Suprapubic skin (tissue), 4 donors: Measurements from ENCODE around the gene IL4R. TPM values are rescaled to one million over a fixed set of nuclear protein-coding genes. Genes with fewer than 3 reads are reported as not detected.

Experiments
- DNase-seq, 2 donors: peaks; one replicate each; pipeline ENCODE4 v3.0.0-alpha.2; 2019; ENCODE audit warnings: low spot score in 2 of 2
- H3K27ac ChIP-seq: fragments of 200-600 bp; sonication (generic); one replicate; pipeline ENCODE4 v1.5.1; 2019
- H3K27me3 ChIP-seq: fragments of 200-600 bp; sonication (generic); one replicate; pipeline ENCODE4 v1.5.1; 2019
- H3K36me3 ChIP-seq: fragments of 200-600 bp; sonication (generic); one replicate; pipeline ENCODE4 v1.5.1; 2019
- H3K4me1 ChIP-seq: fragments of 200-600 bp; sonication (generic); one replicate; pipeline ENCODE4 v1.5.1; 2019
- H3K4me3 ChIP-seq: fragments of 200-600 bp; sonication (generic); one replicate; pipeline ENCODE4 v1.5.1; 2019; ENCODE audit warnings: mild to moderate bottlenecking
- H3K9me3 ChIP-seq: fragments of 200-600 bp; sonication (generic); one replicate; pipeline ENCODE4 v1.5.1; 2019
- EP300 ChIP-seq: sonication (generic); formaldehyde crosslinking; IDR thresholded peaks from one replicate; pipeline ENCODE4 v1.6.1; 2017; ENCODE audit warnings: antibody characterized with exemption
- POLR2A ChIP-seq, 2 donors: fragments of 450-650 bp; IDR thresholded peaks; one replicate each; pipeline ENCODE4 v1.6.1; 2017; ENCODE audit warnings: antibody characterized with exemption in 2 of 2, mild to moderate bottlenecking in 2 of 2, moderate library complexity in 2 of 2
- POLR2AphosphoS5 ChIP-seq, 3 donors: sonication (generic); formaldehyde crosslinking; IDR thresholded peaks; one replicate each; pipeline ENCODE4 v1.6.1; 2017; ENCODE audit warnings: antibody characterized with exemption in 3 of 3
- WGBS: methylation state at CpG from one replicate; pipeline ENCODE4 v1.1.5; 2018; 5-methylcytosine and 5-hydroxymethylcytosine counted together
- total RNA-seq, 4 donors: library from RNA; depleted of rRNA; stranded (reverse); fragments of >200 nt; gene quantifications; one replicate each; pipeline ENCODE4 v1.1.0, GENCODE V29; 2016
- TF ChIP-seq, protein P1 (sequence below), 2 donors: fragments of 200-600 bp in 1 of 2; fragments of 450-650 bp in 1 of 2; sonication (generic) in 1 of 2; IDR thresholded peaks; one replicate each; pipeline ENCODE4 v1.5.1; 2016 to 2019; ENCODE audit warnings: antibody characterized with exemption in 2 of 2, mild to moderate bottlenecking in 1 of 2, moderate library complexity in 1 of 2

IL4R gene
- total RNA-seq, 4 donors from 2014 or later = 27.2 to 32.8 (median 30.5) TPM

- H3K27me3 ChIP-seq = peaks cover 12% of the 10 kb centered on the region
- no peak for DNase-seq
- no peak overlapping the region for H3K27ac ChIP-seq
- 83% methylated on average over 8 of the region's 8 CpGs for WGBS
- peaks cover 13% of the 10 kb centered on the region for H3K4me1 ChIP-seq
- TF ChIP-seq, protein P1, sequence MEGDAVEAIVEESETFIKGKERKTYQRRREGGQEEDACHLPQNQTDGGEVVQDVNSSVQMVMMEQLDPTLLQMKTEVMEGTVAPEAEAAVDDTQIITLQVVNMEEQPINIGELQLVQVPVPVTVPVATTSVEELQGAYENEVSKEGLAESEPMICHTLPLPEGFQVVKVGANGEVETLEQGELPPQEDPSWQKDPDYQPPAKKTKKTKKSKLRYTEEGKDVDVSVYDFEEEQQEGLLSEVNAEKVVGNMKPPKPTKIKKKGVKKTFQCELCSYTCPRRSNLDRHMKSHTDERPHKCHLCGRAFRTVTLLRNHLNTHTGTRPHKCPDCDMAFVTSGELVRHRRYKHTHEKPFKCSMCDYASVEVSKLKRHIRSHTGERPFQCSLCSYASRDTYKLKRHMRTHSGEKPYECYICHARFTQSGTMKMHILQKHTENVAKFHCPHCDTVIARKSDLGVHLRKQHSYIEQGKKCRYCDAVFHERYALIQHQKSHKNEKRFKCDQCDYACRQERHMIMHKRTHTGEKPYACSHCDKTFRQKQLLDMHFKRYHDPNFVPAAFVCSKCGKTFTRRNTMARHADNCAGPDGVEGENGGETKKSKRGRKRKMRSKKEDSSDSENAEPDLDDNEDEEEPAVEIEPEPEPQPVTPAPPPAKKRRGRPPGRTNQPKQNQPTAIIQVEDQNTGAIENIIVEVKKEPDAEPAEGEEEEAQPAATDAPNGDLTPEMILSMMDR (IDR thresholded peaks at IDR 0.05) = no peak
- TF ChIP-seq EP300 = no peak
- no peak for TF ChIP-seq POLR2AphosphoS5 (IDR thresholded peaks at IDR 0.05)
- no peak for TF ChIP-seq POLR2A (IDR thresholded peaks at IDR 0.05)
- H3K36me3 ChIP-seq = no peaks in the 10 kb centered on the region
- no peak overlapping the region for H3K4me3 ChIP-seq
- no peaks in the 10 kb centered on the region for H3K9me3 ChIP-seq
Measured at GRCh38 chr16:27398894-27399853, 85.4 kb downstream of the IL4R start.

DNA sequence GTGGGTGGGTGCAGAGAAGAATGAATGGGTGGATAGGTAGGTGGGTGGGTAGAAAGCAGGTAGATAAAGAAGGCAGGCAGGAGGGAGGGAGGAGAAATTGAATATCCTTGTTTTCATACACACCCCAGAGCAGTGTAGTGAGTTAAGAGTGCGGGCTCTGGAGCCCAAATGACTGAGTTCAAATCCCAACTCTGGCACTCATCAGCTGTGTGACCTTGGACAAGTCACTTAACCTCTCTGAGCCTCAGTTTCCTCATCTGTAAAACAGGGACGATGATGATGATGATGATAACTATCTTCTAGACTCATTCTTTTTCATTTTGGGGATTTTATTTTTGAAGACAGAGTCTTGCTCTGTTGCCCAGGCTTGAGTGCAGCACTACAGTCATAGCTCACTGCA is 86.2 kb downstream of the IL4R start:
- Histone ChIP-seq H3K27ac (no peak overlapping the region), H3K27me3 (peaks cover 12% of the 10 kb centered on the region), H3K9me3 (no peaks in the 10 kb centered on the region), H3K36me3 (no peaks in the 10 kb centered on the region), H3K4me1 (peaks cover 13% of the 10 kb centered on the region), H3K4me3 (no peak overlapping the region)
- WGBS = 100% methylated on average over 2 of the region's 2 CpGs
- no peak for DNase-seq
- TF ChIP-seq EP300 (no peak), POLR2AphosphoS5 (IDR thresholded peaks at IDR 0.05) (no peak), POLR2A (IDR thresholded peaks at IDR 0.05) (no peak)
- TF ChIP-seq, protein P1 (IDR thresholded peaks at IDR 0.05) = no peak

DNA sequence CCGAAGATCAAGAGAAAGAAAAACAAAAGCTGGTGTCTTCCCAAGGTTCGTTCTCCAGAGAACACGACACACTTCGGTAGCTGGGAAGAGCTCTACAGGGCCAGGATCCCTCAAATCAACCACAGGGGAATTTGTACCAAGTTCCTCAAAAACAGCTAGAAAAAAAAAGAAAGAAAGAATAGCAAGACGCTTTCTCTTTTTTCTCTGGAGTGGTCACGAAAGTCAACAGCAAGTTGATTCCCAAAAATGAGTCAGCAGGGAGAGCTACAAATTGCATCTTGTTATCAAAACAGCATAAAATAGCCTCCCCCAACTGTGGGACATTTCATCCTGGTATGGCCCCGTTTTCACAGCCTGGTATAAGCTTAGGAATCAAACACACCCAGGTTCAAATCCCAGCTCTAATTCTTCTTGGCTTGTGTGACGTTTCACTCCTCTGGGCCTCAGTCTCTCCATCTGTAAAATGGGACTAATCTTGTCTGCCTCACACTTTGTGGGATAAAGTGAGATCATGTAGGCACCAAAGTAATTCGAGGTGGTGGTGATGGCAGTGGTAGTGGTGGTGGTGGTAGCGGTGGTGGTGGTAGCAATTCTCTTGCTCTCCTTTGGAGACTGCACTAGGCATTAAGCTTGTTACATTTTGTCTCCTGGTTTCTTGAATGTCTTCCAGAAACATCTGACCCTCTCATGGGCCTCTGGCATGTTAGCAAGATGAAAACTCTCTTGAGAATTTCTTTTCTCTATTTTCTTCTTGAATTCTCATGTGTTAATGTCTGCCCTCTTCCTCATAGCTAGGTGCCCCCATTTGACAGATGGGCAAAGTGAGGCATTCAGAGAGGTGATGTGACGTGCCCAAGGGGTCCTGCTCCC is 87.2 kb downstream of the IL4R start:
- no peak overlapping the region for H3K27ac ChIP-seq
- H3K36me3 ChIP-seq = no peaks in the 10 kb centered on the region
- DNase-seq = no peak
- H3K4me3 ChIP-seq = no peak overlapping the region
- WGBS = 46% methylated on average over 11 of the region's 11 CpGs
- H3K9me3 ChIP-seq = no peaks in the 10 kb centered on the region
- peaks cover 15% of the 10 kb centered on the region for H3K27me3 ChIP-seq
- TF ChIP-seq, protein P1 (IDR thresholded peaks at IDR 0.05) = no peak
- no peak for TF ChIP-seq POLR2A (IDR thresholded peaks at IDR 0.05)
- no peak for TF ChIP-seq POLR2AphosphoS5 (IDR thresholded peaks at IDR 0.05)
- no peak for TF ChIP-seq EP300
- H3K4me1 ChIP-seq = peaks cover 13% of the 10 kb centered on the region

GRCh38 chr16:27401768-27402568 is 88.2 kb downstream of the IL4R start, which contains the start of gene IL21R:
Gene IL21R, plus strand, starts transcription at chr16:27402174. Its CDS starts 27,898 bp downstream, at chr16:27430072.
- no peak for DNase-seq
- Histone ChIP-seq H3K36me3 (no peaks in the 10 kb centered on the region), H3K27me3 (peaks cover 17% of the 10 kb centered on the region), H3K4me3 (peak within 1 kb of the TSS; percentile 16), H3K27ac (no peak within 1 kb of the TSS), H3K9me3 (no peaks in the 10 kb centered on the region), H3K4me1 (peaks cover 13% of the 10 kb centered on the region)
- WGBS = 38% methylated on average over 4 of the region's 23 CpGs
- no peak for TF ChIP-seq POLR2A (IDR thresholded peaks at IDR 0.05)
- no peak for TF ChIP-seq EP300
- TF ChIP-seq POLR2AphosphoS5 (IDR thresholded peaks at IDR 0.05) = no peak
- TF ChIP-seq, protein P1 (IDR thresholded peaks at IDR 0.05) = no peak
